HG02981 (cell line): ENCODE results near the gene GFER.
A peak's percentile ranks its signal among the peaks of the same experiment; 100 is the strongest.
"Not testable (repeated sequence)": the region's sequence is repeated elsewhere in the genome, so short reads cannot be mapped to it uniquely, and the experiment has no call there.

Experiments
- ATAC-seq: cut with Tn5 transposase; IDR thresholded peaks from one replicate; pipeline ENCODE4 v1.9.1; 2021; ENCODE audit warnings: mild to moderate bottlenecking, moderate library complexity; ENCODE audit not compliant: unreplicated experiment

The GFER gene

DNA sequence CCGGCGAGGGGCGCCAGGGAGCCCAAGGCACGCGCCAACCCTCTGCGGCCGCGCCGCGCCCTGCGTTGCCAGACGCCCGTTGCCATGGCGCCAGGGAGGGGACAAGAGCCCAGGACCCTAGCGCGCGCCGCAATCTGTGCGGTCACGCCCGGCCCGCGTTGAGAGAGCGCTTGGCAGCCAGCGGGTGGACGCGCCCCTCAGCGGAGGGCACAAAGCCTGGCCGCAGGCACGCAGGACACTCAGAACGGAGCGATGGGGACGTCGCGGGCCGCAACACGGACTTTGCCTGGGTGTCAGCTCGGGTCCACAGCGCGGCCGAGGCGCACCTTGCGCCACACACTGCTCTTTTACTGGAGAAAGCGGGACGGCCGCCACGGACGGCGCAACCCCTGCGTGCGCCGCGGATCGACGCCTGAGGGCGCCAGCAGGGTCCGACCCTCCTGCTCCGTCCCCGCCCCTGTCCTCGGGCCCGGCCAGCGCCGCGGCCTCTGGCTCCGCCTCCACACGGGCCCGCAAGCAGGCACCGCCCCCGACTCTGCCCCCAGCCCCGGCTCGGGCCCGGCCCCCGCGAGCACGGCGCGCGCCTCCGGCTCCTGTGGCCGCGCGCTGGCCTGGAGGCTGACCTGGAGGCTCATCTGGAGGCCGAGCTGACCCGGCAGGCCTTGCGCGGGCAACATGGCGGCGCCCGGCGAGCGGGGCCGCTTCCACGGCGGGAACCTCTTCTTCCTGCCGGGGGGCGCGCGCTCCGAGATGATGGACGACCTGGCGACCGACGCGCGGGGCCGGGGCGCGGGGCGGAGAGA, at the start of gene GFER:
TSS of gene GFER (plus strand) at position 650 of the 803 bp plus-strand sequence. CDS start at position 676, 26 bp downstream.
- ATAC-seq = peak; percentile 65

DNA sequence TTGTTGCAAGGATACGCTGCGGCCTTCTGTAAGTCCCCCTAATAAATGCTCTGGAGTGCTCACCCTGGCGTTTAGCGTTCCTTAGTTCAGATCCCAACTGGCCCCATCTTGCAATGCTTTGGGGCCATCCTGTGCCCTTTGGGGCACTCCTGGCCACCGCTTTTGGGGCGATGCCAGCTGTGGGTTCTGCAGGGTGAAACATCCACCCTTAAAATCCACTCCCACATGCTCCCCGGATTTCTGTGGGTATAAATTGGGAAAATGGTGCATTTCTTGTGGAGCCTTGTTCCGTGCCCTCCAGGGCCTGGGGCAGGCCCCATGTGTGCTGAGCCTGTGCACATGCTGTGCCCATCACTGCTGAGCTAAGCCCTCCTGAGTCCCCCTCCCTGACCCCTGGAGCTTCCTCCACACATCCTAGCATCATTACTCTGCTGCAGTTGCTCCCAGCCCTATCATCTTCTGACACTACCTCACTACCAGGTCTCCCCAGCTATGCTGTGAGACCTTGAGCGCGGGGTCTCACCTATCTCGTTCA, 47.0 kb upstream of the GFER start:
- ATAC-seq = no peak

DNA sequence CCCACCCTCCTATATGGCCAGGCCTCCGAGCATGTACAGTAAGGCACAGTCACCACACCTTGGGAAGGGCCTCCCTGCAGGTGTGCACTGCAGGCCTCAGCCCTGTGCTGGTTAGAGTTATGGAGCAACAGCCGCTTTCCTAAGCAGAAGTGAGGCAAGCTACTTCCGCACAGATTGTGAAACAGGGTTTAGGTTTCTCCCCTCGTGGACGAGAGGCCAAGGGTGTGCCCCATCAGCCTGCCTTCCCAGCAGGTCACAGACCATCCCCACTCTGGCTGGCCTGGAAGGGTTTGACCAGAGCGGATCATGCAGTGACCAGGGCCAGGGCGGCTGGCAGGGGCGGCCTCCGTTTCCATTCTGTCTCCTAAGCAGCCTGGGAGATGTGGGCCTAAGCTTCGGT, 45.7 kb upstream of the GFER start:
- ATAC-seq = no peak

DNA sequence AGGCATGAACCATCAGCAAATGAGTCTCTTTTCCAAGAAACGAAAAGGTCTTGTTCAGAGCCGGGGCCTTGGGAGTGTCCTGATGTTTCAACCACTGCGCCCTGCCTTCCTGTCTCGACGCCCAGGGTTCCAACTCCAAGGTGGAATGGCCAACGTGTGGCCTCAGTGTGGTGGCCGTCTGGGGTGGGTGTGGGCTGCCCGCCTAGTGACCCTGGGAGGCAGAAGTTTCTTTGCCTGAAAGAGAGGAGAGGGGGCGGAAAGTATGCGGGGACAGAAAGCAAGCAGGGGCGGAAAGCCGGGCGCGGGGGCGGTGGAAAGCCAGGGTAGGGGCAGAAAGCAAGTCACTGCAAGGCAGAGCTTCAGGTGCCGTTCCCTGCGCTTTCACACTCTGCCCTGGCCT, 45.1 kb upstream of the GFER start:
- no peak for ATAC-seq

DNA sequence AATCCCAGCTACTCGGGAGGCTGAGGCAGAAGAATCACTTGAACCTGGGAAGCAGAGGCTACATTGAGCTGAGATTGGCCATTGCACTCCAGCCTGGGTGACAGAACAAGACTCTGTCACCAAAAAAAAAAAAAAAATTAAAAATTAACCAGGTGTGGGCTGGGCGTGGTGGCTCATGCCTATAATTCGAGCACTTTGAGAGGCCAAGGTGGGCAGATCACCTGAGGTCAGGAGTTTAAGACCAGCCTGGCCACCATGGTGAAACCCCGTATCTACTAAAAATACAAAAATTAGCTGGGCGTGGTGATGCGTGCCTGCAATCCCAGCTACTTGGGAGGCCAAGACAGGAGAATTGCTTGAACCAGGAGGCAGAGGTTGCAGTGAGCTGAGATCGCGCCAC, 44.2 kb upstream of the GFER start:
- not testable (repeated sequence) for ATAC-seq

DNA sequence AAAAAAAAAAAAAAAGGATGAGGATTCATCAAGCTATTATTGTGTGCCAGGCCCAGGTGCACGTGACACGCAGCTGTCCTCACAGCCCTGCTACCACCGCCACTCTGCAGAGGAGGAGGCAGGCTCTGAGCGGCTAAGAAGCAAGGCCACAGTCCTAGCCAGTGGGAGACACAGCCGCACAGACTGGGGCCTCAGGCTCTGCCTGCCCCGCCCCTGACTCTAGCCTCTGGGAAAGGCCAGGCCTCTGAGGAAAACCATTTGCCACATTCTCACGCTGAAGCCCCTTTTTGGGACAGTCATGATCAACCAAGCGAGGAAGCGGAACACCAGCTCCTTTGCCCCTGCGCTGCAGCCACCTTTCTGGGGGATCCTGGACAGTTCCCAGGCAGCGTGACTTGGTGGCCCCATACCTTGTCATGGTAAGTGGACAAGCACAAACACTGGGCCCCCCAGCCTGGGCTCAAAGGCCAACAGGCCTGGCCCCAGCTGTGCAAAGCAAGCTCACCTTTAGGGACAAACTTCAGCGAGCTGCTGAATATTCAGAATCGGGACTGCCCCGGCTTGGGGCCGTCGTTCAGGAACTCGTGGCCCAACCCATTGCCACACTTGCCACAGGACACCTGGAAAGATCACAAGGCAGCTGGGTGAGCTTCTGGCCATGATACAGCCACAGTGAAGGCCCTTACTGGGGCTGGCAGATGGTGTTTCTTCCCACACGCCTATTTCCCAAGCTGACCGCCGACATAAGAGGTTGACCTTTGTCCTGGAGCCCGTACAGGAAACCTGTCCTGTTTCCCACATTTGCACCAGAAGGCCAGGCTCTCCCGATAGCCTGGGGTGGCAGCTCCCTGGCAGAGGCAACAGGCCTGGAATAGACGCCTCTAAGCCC, 43.5 kb upstream of the GFER start:
- no peak for ATAC-seq

DNA sequence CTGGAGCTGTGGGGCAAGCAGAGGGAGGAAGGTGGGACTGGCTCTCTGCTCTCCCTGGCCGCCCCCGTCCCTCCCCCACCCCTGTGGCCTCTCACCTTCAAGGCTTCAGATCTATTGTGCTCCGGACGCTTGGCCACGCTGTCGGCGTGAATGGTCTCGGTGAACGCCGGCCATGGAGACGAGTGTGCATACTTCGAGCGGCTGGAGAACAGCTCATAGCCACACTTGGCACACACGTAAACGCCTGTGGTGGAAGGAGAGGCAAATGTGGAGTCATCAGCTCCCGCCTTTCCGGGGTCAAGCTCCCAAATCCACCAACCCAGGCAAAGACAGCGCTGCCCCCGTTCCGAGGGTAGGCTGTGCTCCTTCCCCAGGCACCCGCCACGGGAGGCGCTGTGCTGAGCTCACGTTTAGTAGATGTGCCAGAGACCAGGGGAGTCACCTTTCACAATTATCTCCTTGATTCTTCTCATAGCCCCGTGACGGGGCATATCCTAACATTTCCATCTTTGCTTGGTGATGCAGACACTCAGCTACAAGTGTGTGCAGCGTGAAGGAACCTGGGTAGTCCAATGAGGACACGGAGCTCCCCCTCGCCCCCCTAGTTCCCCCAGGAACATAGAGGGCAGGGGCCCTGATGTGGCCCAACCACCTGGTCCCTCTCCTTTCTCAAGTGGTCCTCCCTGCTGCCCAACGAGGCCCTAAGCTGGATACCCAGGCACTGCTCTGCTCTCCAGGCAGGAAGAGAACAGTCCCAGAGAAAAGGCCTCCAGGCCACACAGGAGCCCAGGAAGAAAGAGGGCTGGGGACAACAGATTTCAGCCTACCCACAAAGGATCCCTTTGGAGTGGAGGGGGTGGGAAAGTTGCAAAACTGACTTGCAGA, 42.6 kb upstream of the GFER start:
- ATAC-seq = no peak

DNA sequence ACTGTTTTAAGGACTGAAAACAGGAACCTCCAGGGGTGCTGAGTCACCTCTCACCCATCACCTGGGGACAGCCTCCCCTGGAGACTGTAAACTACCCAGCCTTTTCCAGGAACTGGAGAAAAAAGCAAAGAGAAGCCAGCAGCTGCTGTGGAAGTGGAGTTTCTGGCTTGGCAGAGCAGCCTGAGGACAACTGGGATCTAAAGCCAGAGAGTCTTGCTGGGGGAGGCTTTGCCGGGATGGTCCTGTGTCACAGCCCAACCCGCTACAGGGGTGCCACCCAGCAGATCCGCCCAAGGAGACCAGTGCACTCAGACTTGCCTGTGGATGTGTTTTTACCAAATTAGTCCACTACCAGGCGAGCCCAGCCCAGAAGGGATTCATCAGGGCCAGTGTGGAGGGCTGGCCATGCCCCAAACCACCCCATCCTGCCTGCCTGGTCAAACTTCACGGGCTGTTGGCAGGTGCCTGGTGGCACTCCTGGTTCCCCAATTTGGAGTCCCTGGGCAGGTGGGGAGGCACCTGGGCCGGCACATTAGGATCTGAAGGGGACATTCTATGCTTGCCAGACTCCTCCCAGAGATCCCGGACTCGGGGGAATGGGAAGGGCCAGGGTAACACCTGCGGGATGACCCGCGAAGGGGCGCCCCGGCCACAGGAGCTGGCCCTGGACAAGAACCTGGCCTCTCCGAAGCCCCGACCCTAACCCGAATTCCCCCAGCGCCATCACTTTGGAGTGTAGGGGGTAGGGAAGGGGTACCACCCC, 41.8 kb upstream of the GFER start:
- ATAC-seq = no peak

DNA sequence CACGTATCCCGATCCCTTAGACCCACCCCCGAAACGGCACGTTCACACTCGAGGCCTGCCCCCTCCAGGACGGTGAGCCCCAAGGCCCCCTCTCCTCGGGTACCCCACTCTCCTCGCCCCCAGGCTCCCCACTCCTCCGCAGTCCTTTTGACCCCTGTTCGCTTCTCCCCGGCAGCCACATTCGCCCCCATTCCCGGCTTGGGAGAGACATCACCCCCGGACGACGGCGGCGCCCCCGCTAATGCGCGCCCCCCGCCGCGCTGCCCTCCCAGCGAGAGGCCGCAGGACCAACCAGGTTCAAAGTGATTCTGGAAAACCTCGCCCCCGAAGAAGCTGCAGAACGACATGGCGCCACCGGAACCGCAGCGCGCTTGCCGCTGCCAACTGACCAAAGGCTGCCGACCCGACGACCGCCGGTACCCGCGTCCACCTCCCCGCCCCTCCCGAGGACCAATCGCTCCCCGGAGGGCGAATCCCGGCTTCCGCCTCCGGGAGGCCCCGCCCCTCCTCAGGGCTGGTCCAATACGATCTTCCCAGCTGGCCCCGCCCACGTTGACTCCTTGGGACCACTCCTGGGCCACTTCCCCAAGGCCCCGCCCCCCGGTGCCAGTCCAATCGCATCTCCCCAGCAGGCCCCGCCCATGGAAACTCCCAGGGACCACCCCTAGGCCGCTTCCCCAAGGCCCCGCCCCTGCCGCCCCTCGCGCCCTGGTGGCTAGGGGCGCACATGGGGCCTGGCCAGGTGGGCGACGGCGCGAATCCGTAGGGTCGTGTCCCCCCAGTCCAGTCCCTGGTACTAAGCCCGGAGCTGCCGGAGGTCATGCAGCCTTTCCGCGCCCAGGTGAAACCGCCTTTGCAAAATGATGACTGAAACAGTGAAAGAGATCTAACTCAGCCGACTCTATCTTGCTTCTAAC, 40.9 kb upstream of the GFER start, which contains the start of gene MSRB1:
TSS of gene MSRB1 (minus strand) at position 390 of the 917 bp plus-strand sequence. CDS start at position 347, 43 bp downstream.
- ATAC-seq = peak; percentile 93

DNA sequence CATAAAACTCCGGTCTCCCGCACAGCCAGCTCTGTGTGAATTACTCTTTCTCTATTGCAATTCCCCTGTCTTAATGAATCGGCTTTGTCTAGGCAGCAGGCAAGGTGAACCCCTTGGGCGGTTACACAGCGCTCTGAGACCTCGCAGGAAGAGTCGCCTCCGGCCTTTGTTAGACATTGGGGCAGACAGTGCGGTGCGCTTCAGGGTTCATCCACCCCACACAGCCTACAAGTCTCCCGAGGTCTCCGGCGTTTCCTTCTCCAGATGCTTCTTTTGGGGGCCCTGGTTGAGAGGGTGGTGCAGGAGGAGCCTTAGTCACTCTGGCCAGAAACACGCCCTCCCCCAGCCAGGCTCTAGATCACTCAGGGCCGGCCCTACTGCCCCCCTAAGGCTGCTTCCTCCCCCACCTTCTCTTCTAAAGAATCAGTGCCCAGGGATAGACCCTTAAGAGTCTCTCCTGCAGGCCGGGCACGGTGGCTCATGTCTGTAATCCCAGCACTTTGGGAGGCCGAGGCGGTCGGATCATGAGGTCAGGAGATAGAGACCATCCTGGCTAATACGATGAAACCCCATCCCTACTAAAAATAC, 39.3 kb upstream of the GFER start:
- no peak for ATAC-seq

DNA sequence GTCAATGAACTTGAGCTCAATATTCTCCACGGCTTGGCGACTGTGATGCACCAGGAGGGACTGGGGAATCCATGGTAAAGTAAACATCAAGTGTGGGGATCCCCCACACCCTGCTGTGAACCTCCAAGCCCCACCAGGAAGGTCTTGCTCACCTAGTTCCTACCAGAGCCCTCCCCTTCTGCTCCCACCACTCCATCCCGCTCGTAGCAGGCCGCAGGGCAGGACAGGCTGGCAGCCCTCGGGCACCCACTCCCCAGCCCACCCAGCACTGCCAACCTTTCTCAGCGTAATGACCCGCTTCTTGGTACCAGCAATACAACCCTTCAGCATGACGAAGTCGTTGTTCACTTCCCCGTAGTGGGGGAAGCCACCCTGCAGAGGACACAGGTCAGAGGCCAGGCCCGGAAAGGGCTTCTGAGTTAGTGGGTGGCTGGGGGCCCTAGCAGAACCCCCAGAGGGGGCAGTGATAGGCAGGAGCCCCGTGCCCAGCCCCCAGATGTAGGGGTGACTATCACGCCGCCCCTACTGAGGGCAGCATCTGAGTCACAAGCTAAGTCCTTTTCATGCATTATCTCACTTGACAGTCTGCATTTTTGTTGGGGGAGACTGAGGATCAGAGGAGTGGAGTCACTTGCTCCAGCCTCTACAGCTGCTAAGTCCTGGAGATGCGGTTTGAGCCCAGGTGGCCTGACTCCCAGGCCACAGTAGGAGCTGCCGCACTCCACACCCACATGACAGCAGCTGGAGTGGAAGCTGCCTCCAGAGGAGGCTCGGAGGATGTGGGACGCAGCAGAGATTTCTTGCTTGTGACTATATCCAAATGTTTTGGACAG, 38.2 kb upstream of the GFER start:
- ATAC-seq = no peak

DNA sequence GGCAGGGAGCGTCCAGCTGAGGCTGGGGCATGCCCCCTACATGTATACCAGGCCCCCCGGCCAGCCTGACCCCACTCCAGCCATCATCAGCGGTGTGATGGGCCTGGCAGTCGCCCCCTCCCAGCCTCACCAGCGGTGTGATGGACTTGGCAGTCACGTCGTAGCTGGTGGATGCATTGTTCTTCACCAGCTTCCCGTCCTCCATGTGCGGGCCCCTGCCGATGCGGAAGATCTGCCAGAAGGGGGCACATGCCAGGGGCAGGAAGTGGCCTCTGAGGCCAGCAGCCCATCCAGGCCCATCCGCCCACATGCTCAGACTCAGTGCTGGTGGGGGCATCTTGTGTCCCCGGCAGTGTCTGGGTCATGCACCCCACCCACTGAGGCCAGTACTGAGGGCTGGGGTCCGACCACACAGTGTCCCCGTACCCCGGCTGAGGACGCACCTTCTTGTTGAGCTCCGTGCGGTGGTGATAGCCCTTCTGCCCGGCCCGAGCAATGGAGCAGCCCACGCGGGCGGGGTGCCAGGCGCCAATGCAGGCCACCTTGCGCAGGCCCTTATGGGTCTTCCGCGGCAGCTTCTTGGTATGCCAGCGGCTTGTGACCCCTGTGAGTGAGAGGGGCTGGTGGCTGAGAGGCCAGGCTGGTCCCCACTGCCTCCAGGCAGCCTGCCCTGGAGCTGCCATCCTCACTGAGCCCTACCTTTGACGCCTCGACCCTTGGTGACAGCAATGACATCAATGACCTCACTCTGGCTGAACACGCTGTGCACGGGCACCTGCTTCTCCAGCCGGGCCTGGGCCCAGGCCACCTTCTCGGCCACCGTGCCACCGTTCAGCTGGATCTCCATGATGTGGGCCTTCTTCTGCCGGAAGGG, 37.3 kb upstream of the GFER start:
- no peak for ATAC-seq

DNA sequence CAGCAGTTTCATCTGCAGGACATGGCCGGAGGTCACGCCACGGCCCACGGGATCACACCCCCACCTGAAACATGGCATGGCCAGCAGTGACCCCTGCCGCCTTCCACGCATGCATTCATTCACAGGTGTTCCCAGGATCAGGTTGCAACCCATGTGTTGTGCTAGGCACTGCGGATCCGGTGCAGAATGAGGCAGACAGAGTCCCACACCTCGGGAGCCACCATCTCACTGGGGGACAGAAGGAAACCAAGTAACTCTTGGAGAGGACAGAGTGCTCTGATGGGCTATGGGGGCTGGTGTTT, 36.7 kb upstream of the GFER start:
- ATAC-seq = no peak

DNA sequence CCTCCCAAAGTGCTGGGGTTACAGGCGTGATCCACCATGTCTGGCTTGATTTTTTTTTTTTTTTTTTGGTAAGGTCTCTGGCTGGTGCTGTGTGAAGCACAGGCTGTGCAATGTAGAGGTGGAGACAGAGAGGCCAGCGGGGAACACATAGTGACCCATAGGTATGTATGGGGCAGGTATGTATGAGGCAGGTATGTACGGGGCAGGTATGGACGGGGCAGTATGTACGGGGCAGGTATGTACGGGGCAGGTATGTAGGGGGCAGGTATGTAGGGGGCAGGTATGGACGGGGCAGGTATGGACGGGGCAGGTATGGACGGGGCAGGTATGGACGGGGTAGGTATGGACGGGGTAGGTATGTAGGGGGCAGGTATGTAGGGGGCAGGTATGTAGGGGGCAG, 34.5 kb upstream of the GFER start:
- no peak for ATAC-seq

DNA sequence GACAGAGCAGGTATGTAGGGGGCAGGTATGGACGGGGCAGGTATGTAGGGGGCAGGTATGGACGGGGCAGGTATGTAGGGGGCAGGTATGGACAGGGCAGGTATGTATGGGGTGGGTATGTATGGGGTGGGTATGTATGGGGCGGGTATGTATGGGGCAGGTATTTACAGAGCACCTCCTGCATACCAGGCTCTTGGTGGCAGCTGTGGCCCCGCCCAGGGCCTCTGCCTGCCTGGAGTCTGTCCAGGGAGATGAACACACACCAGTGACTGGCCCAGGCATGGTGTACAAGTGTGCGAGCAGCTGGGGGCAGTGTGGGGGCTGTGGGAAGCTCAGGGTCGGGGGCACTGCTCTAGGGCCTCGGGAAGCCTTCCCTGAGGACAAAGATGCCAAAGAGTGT, 33.9 kb upstream of the GFER start:
- no peak for ATAC-seq

DNA sequence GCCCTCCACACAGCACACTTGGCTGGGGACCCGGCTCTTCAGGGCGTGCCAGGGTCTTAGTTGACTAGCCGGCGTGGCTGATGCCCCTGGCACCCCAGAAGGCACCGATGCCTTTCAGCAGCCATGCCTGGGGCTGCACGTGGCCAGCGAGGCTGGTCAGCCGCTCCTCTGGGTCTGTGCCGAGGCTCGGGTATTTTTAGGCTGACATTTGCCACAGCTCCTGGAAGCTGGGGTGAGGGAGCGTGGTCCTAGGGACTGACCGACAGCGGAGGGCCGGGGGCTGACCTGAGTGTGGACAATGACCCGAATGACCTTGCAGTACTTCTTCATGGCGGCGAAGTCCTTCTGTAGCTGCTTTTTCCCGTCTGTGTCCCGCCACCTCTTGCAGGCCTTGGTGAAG, 33.4 kb upstream of the GFER start:
- ATAC-seq = no peak

DNA sequence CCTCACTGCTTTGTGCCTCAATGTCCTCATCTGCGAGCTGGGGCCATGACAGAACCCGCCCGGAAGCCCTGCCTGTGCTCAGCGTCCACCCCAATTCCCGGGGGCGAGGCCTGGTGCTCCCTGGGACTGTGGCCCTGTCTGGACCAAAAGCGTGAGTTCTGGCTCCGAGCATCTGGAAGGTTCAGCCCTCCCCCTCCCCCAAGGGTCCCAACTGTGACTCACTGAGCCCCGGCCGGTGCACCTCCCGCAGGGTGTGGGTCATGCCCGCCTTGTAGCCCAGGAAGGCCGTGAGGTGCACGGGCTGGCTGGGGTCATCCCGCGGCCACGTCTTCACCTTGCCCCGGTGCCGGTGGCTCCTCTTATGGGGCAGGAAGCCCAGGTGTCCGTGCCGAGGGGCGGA, 30.3 kb upstream of the GFER start:
- ATAC-seq = no peak
